HG02623 (cell line): ENCODE results near the gene IL24.

Source experiments
- ATAC-seq: cut with Tn5 transposase; IDR thresholded peaks from one replicate; pipeline ENCODE4 v1.9.1; 2021; ENCODE audit warnings: moderate library complexity; ENCODE audit not compliant: unreplicated experiment

The IL24 gene

GRCh38 chr1:206951318-206952100 is 54.3 kb downstream of the IL24 start:
- ATAC-seq, result no peak

- no peak for ATAC-seq
These were observed 54.9 kb downstream of the IL24 start for GRCh38 chr1:206952171-206952570.

GRCh38 chr1:206953126-206953525 is 55.9 kb downstream of the IL24 start:
- ATAC-seq, result no peak

- ATAC-seq, result no peak
These were observed 56.4 kb downstream of the IL24 start for GRCh38 chr1:206953626-206954025.
